ENCODE data around the gene GRIN2A. TPM values are rescaled to one million over a fixed set of nuclear protein-coding genes. Genes with fewer than 3 reads are reported as not detected.
A peak's percentile ranks its signal among the peaks of the same experiment; 100 is the strongest.

Gene GRIN2A
- total RNA-seq, 1 donor from 2014 or later, result not detected

DNA sequence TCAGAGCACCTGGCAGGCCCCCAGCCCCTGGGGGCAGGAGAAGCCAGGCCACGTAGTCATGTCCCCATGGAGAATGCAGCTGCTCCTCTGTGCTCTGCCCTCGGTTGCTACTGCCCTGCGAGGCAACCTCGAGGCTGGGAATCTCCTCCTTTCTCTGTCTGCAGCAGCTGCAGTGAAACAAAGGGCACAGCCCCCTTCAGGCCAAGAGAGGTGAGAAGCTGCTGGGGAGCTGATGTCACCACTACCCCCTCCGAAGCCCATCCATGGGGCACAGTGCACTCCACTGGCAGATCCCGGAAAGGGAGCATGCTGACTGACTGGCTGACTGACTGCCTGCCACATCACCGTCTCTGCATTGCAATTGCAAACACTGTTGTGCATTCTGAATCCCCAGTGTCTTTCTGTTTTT is 103.7 kb downstream of the GRIN2A start:
- FAIRE-seq, result no peak
- Histone ChIP-seq H3K27me3 (ENCODE audit: control insufficient read depth, insufficient read depth, low read length) (no peaks in the 10 kb centered on the region), H3K4me3 (ENCODE audit: low read depth, low read length) (no peak overlapping the region), H3K36me3 (ENCODE audit: control insufficient read depth, insufficient read depth, low read length) (no peaks in the 10 kb centered on the region)
- TF ChIP-seq, protein P1, sequence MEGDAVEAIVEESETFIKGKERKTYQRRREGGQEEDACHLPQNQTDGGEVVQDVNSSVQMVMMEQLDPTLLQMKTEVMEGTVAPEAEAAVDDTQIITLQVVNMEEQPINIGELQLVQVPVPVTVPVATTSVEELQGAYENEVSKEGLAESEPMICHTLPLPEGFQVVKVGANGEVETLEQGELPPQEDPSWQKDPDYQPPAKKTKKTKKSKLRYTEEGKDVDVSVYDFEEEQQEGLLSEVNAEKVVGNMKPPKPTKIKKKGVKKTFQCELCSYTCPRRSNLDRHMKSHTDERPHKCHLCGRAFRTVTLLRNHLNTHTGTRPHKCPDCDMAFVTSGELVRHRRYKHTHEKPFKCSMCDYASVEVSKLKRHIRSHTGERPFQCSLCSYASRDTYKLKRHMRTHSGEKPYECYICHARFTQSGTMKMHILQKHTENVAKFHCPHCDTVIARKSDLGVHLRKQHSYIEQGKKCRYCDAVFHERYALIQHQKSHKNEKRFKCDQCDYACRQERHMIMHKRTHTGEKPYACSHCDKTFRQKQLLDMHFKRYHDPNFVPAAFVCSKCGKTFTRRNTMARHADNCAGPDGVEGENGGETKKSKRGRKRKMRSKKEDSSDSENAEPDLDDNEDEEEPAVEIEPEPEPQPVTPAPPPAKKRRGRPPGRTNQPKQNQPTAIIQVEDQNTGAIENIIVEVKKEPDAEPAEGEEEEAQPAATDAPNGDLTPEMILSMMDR (IDR thresholded peaks at IDR 0.05; ENCODE audit: insufficient read depth, low read length, severe bottlenecking), result no peak
- no peak for DNase-seq (ENCODE audit: low read depth)

DNA sequence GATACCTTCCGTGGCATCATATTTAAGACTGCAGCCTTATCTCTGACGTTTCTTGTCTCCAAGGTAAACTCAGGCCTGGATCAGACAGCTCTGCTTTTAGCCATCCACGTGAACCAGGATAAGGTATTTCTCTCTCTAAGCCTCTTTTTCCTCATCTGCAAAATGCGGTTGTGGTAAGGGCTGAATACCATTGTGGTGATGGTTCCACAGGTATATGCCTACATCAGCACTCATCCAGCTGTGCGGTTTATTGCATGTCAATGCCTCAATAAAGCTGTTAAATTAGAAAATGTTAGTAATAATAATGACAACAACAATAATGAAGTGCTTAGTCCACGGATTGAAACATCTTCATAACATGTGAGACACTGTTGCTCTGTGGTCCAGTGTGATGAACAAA is 104.4 kb downstream of the GRIN2A start:
- Histone ChIP-seq H3K27me3 (ENCODE audit: control insufficient read depth, insufficient read depth, low read length) (no peaks in the 10 kb centered on the region), H3K4me3 (ENCODE audit: low read depth, low read length) (no peak overlapping the region), H3K36me3 (ENCODE audit: control insufficient read depth, insufficient read depth, low read length) (no peaks in the 10 kb centered on the region)
- no peak for FAIRE-seq
- TF ChIP-seq, protein P1 (IDR thresholded peaks at IDR 0.05; ENCODE audit: insufficient read depth, low read length, severe bottlenecking), result no peak
- no peak for DNase-seq (ENCODE audit: low read depth)

DNA sequence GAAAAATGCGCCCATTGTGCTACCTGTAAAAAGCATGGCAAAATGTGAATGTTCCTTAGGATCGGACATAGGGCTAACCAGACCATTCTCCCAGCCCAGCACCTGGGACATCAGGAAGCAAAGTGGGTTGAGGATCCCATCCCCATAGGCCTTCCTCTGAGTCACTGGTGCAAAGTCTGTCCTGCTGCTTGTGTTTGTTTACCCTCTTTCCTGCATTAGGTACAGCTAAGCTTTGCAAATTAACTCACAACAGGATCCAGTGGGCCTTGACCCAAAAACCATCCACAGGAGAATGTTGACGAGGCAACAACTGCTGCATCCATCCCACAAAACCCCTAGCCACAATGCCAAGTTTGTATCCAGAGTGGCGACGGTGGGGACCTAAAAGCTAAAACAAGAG is 106.2 kb downstream of the GRIN2A start:
- TF ChIP-seq, protein P1 (IDR thresholded peaks at IDR 0.05; ENCODE audit: insufficient read depth, low read length, severe bottlenecking), result no peak
- Histone ChIP-seq H3K4me3 (ENCODE audit: low read depth, low read length) (no peak overlapping the region), H3K27me3 (ENCODE audit: control insufficient read depth, insufficient read depth, low read length) (no peaks in the 10 kb centered on the region), H3K36me3 (ENCODE audit: control insufficient read depth, insufficient read depth, low read length) (no peaks in the 10 kb centered on the region)
- FAIRE-seq (peak; percentile 60), DNase-seq (ENCODE audit: low read depth) (no peak)

DNA sequence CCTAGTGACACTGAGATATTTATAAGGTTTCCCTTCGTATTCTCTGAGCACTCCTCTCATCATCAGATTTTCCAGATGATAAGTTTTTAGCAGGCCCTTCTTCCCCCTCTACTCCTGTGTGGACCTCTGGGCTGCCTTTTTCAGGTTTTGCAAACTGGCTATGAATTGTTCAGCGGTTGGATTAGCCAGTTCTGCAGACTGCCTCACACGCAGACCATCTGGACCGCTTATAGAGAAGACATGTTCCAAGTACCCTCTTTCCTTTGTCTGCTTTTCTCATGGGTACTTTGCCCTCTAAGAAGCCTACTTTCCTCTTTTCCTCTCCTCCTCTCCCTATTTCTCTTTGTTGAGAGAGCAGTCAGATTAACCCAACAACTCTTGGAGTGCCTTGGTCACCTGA is 111.6 kb downstream of the GRIN2A start:
- TF ChIP-seq, protein P1 (IDR thresholded peaks at IDR 0.05; ENCODE audit: insufficient read depth, low read length, severe bottlenecking), result no peak
- FAIRE-seq, result no peak
- Histone ChIP-seq H3K36me3 (ENCODE audit: control insufficient read depth, insufficient read depth, low read length) (no peaks in the 10 kb centered on the region), H3K27me3 (ENCODE audit: control insufficient read depth, insufficient read depth, low read length) (no peaks in the 10 kb centered on the region), H3K4me3 (ENCODE audit: low read depth, low read length) (no peak overlapping the region)
- no peak for DNase-seq (ENCODE audit: low read depth)

DNA sequence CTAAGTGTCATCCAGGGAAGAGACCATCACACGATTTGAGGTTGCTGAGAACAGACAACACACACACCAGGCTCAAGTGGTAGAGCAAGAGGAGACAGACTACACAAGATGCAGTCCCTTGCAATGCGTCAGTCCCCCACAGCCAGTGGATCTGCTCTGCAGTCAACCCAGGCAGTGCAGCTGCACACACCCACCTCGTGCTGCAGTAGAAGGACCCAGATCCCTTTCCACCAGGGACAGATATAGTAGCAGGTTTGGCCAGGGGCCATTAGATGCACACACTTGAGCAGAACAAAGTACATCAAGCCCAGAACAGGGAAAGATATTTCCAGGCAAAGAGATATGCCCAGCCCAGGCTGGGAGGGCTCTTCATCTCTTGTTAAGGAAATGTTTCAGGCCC is 112.9 kb downstream of the GRIN2A start:
- no peak overlapping the region for H3K4me3 ChIP-seq (ENCODE audit: low read depth, low read length)
- FAIRE-seq, result no peak
- DNase-seq (ENCODE audit: low read depth), result no peak
- H3K36me3 ChIP-seq (ENCODE audit: control insufficient read depth, insufficient read depth, low read length), result no peaks in the 10 kb centered on the region
- TF ChIP-seq, protein P1 (IDR thresholded peaks at IDR 0.05; ENCODE audit: insufficient read depth, low read length, severe bottlenecking), result no peak
- no peaks in the 10 kb centered on the region for H3K27me3 ChIP-seq (ENCODE audit: control insufficient read depth, insufficient read depth, low read length)

DNA sequence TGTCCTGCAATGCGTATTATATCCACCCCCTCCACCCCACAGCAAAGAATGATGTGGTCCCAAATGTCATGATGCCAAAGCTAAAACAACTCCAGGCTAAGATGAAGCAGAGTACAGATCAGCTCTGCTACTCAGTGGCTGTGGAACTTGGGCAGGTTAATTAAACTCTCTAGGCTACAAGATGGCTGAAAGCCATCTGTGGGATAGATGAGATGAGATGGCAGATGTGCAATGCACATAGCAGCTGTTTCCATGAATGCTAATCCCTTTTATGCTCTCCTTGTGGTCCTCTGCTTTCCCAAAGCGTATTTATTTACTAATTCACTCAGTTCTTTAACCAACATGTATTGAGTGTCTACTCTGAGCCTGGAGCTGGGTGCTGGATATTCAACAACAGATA is 114.4 kb downstream of the GRIN2A start:
- Histone ChIP-seq H3K4me3 (ENCODE audit: low read depth, low read length) (no peak overlapping the region), H3K27me3 (ENCODE audit: control insufficient read depth, insufficient read depth, low read length) (no peaks in the 10 kb centered on the region), H3K36me3 (ENCODE audit: control insufficient read depth, insufficient read depth, low read length) (no peaks in the 10 kb centered on the region)
- TF ChIP-seq, protein P1 (IDR thresholded peaks at IDR 0.05; ENCODE audit: insufficient read depth, low read length, severe bottlenecking), result no peak
- FAIRE-seq (no peak), DNase-seq (ENCODE audit: low read depth) (no peak)

Data from bronchial epithelial cell (primary cell).